ENCODE data around the gene SHISAL1. TPM values are rescaled to one million over a fixed set of nuclear protein-coding genes. Genes with fewer than 3 reads are reported as not detected.

The SHISAL1 gene
- total RNA-seq, 2 donors from 2014 or later: 0.42 to 0.95 TPM

- DNase-seq: peak; percentile 32
- Histone ChIP-seq H3K27me3 (ENCODE audit: control insufficient read depth, insufficient read depth, low read length, poor library complexity, severe bottlenecking) (no peaks in the 10 kb centered on the region), H3K36me3 (ENCODE audit: control insufficient read depth, insufficient read depth, low read length) (no peaks in the 10 kb centered on the region), H3K4me1 (ENCODE audit: control insufficient read depth, insufficient read depth, low read length) (no peaks in the 10 kb centered on the region), H3K9ac (ENCODE audit: extremely low read depth, low read length, poor library complexity, severe bottlenecking) (no peak overlapping the region), H3K27ac (ENCODE audit: low read depth, low read length) (no peak overlapping the region), H3K9me3 (ENCODE audit: control insufficient read depth, low read length) (no peaks in the 10 kb centered on the region), H3K4me3 (ENCODE audit: low read length) (no peak overlapping the region)
- H3K27ac Mint-ChIP-seq: no peak overlapping the region
- 82 to 86% methylated on average over 6 to 7 of the region's 7 CpGs for WGBS, 2 experiments (ENCODE audit: insufficient coverage in 1 of 2, insufficient read length in 1 of 2)
- no peak overlapping the region for H3K4me3 Mint-ChIP-seq
- peaks cover 1% of the 10 kb centered on the region for H3K27me3 Mint-ChIP-seq (ENCODE audit: insufficient read depth)
- H3K9me3 Mint-ChIP-seq: no peaks in the 10 kb centered on the region
- H3K4me1 Mint-ChIP-seq: no peaks in the 10 kb centered on the region
- no peaks in the 10 kb centered on the region for H3K36me3 Mint-ChIP-seq (ENCODE audit: low read depth)
- no peak for TF ChIP-seq CTCF (conservative IDR thresholded peaks at IDR 0.05)
Observed at GRCh38 chr22:44354288-44354687, 41.5 kb upstream of the SHISAL1 start.

- Mint-ChIP-seq H3K27ac (no peak overlapping the region), H3K4me1 (no peaks in the 10 kb centered on the region), H3K4me3 (no peak overlapping the region), H3K27me3 (ENCODE audit: insufficient read depth) (peaks cover 1% of the 10 kb centered on the region), H3K36me3 (ENCODE audit: low read depth) (no peaks in the 10 kb centered on the region), H3K9me3 (no peaks in the 10 kb centered on the region)
- no peak for DNase-seq
- 89 to 94% methylated on average over 13 of the region's 13 CpGs for WGBS, 2 experiments (ENCODE audit: insufficient coverage in 1 of 2, insufficient read length in 1 of 2)
- H3K36me3 ChIP-seq (ENCODE audit: control insufficient read depth, insufficient read depth, low read length): no peaks in the 10 kb centered on the region
- H3K27me3 ChIP-seq (ENCODE audit: control insufficient read depth, insufficient read depth, low read length, poor library complexity, severe bottlenecking): no peaks in the 10 kb centered on the region
- no peaks in the 10 kb centered on the region for H3K4me1 ChIP-seq (ENCODE audit: control insufficient read depth, insufficient read depth, low read length)
- H3K4me3 ChIP-seq (ENCODE audit: low read length): no peak overlapping the region
- H3K27ac ChIP-seq (ENCODE audit: low read depth, low read length): no peak overlapping the region
- H3K9ac ChIP-seq (ENCODE audit: extremely low read depth, low read length, poor library complexity, severe bottlenecking): no peak overlapping the region
- no peaks in the 10 kb centered on the region for H3K9me3 ChIP-seq (ENCODE audit: control insufficient read depth, low read length)
- TF ChIP-seq CTCF (conservative IDR thresholded peaks at IDR 0.05): no peak
Observed at GRCh38 chr22:44353041-44353440, 40.3 kb upstream of the SHISAL1 start.

GRCh38 chr22:44352378-44353035 lies 39.8 kb upstream of the SHISAL1 start:
- Mint-ChIP-seq H3K36me3 (ENCODE audit: low read depth) (no peaks in the 10 kb centered on the region), H3K4me1 (no peaks in the 10 kb centered on the region), H3K27ac (no peak overlapping the region), H3K4me3 (no peak overlapping the region), H3K9me3 (no peaks in the 10 kb centered on the region), H3K27me3 (ENCODE audit: insufficient read depth) (peaks cover 1% of the 10 kb centered on the region)
- no peak overlapping the region for H3K4me3 ChIP-seq (ENCODE audit: low read length)
- WGBS, 2 experiments (ENCODE audit: insufficient coverage in 1 of 2, insufficient read length in 1 of 2): 73 to 85% methylated on average over 5 to 10 of the region's 10 CpGs
- no peaks in the 10 kb centered on the region for H3K27me3 ChIP-seq (ENCODE audit: control insufficient read depth, insufficient read depth, low read length, poor library complexity, severe bottlenecking)
- H3K9me3 ChIP-seq (ENCODE audit: control insufficient read depth, low read length): no peaks in the 10 kb centered on the region
- TF ChIP-seq CTCF (conservative IDR thresholded peaks at IDR 0.05): no peak
- H3K9ac ChIP-seq (ENCODE audit: extremely low read depth, low read length, poor library complexity, severe bottlenecking): no peak overlapping the region
- H3K27ac ChIP-seq (ENCODE audit: low read depth, low read length): no peak overlapping the region
- DNase-seq: no peak
- no peaks in the 10 kb centered on the region for H3K36me3 ChIP-seq (ENCODE audit: control insufficient read depth, insufficient read depth, low read length)
- H3K4me1 ChIP-seq (ENCODE audit: control insufficient read depth, insufficient read depth, low read length): no peaks in the 10 kb centered on the region

Data from endodermal cell (in vitro differentiated cells).